Smooth muscle cell of bladder (primary cell): Measurements from ENCODE around the gene TBX2. TPM values are rescaled to one million over a fixed set of nuclear protein-coding genes. Genes with fewer than 3 reads are reported as not detected.

Experiments
- total RNA-seq: library from RNA; depleted of rRNA; stranded (reverse); fragments of >200 nt; gene quantifications from 2 replicates; pipeline ENCODE4 v1.2.3, GENCODE V29; 2014

The TBX2 gene
- total RNA-seq: 13.6 and 22.5 TPM in 2 replicates

GRCh38 chr17:61399131-61400065, at the start of gene TBX2:
Gene TBX2, plus strand, starts transcription at chr17:61399843. Its CDS starts 334 bp downstream, at chr17:61400177.

GRCh38 chr17:61452301-61453290, 53.0 kb downstream of the TBX2 start, which contains the start of gene TBX4:
Gene TBX4, plus strand, starts transcription at chr17:61452422. Its CDS starts 4,069 bp downstream, at chr17:61456491.

Other genes starting within 250 kb of the TBX2 start
- 0.09 and 0.14 TPM in 2 replicates for gene TBX4, start 52.6 kb downstream of the TBX2 start, total RNA-seq
- gene NACA2, start 191.4 kb downstream of the TBX2 start, total RNA-seq: not detected in 2 replicates